SU-DHL-6 (cell line): ENCODE measurements around the gene RASSF1.

Source experiments
- H2AFZ ChIP-seq: fragments of 200-600 bp; sonication (generic); 2 replicates; pipeline ENCODE4 v1.6.1; 2014; ENCODE audit warnings: low read depth, mild to moderate bottlenecking, moderate library complexity, mixed read lengths, antibody characterized with exemption, low read length; ENCODE audit not compliant: severe bottlenecking
- H3F3A ChIP-seq: fragments of 200-600 bp; shearing (Covaris generic); 2 replicates; pipeline ENCODE4 v1.6.0; 2016; ENCODE audit warnings: antibody characterized with exemption, mild to moderate bottlenecking; ENCODE audit not compliant: insufficient read depth
- H3K27ac ChIP-seq: fragments of 200-600 bp; sonication (generic); 2 replicates; pipeline ENCODE4 v1.5.1; 2016; ENCODE audit warnings: low read depth, mild to moderate bottlenecking, low read length, moderate library complexity, mixed read lengths
- H3K27me3 ChIP-seq: fragments of 200-600 bp; sonication (generic), shearing (Covaris generic); 2 replicates; pipeline ENCODE4 v1.6.0; 2014; ENCODE audit warnings: mild to moderate bottlenecking, low read length
- H3K36me3 ChIP-seq: fragments of 200-600 bp; sonication (generic); 2 replicates; pipeline ENCODE4 v1.6.1; 2014; ENCODE audit warnings: mild to moderate bottlenecking, low read length, mixed read lengths
- H3K4me2 ChIP-seq: fragments of 300-600, 200-600 bp; shearing (Covaris generic), sonication (generic); 2 replicates; pipeline ENCODE4 v1.6.0; 2014; ENCODE audit warnings: low read length, low read depth, mild to moderate bottlenecking; ENCODE audit not compliant: poor library complexity, severe bottlenecking
- H3K4me3 ChIP-seq: fragments of 200-600 bp; sonication (generic); 2 replicates; pipeline ENCODE4 v1.5.1; 2014; ENCODE audit warnings: antibody characterized with exemption, low read length, mild to moderate bottlenecking, mixed read lengths; ENCODE audit not compliant: insufficient read depth, poor library complexity, severe bottlenecking
- H3K79me2 ChIP-seq: fragments of 200-600 bp; sonication (generic); 2 replicates; pipeline ENCODE4 v1.6.1; 2014; ENCODE audit warnings: mild to moderate bottlenecking, low read length, moderate library complexity; ENCODE audit not compliant: insufficient read depth
- H3K9ac ChIP-seq: fragments of 200-600 bp; sonication (generic); 2 replicates; pipeline ENCODE4 v1.7.0; 2014; ENCODE audit warnings: mild to moderate bottlenecking, low read length
- H3K9me2 ChIP-seq: fragments of 200-600 bp; sonication (generic); replicated peaks from 2 replicates; pipeline ENCODE4 v1.6.1; 2014; ENCODE audit warnings: low read length; ENCODE audit not compliant: insufficient read depth
- H3K9me3 ChIP-seq: fragments of 200-600 bp; sonication (generic); 2 replicates; pipeline ENCODE4 v1.6.1; 2014; ENCODE audit warnings: low read length, mixed read lengths; ENCODE audit not compliant: insufficient read depth
- H4K20me1 ChIP-seq: fragments of 200-600 bp; sonication (generic); 2 replicates; pipeline ENCODE4 v1.6.1; 2014; ENCODE audit warnings: low read depth, mild to moderate bottlenecking, antibody characterized with exemption, low read length, moderate library complexity, mixed read lengths
- CTCF ChIP-seq: fragments of 200-600 bp; sonication (generic); IDR thresholded peaks from one replicate; pipeline ENCODE4 v1.5.1; 2017; ENCODE audit warnings: antibody characterized with exemption, mild to moderate bottlenecking, low read length, moderate library complexity; ENCODE audit not compliant: insufficient read depth, poor library complexity, severe bottlenecking
- EZH2phosphoT487 ChIP-seq: fragments of 200-600 bp; sonication (generic), shearing (Covaris generic); conservative IDR thresholded peaks from 2 replicates; pipeline ENCODE4 v1.6.1; 2018; ENCODE audit warnings: mild to moderate bottlenecking, antibody characterized with exemption, low read length, moderate library complexity, mixed read lengths

Gene RASSF1

GRCh38 chr3:50378757-50379156, 38.1 kb upstream of the RASSF1 start:
- no peak overlapping the region for H3K4me2 ChIP-seq
- H2AFZ ChIP-seq, result no peak overlapping the region
- no peaks in the 10 kb centered on the region for H3K27me3 ChIP-seq
- H3K79me2 ChIP-seq, result no peaks in the 10 kb centered on the region
- no peak overlapping the region for H3K4me3 ChIP-seq
- H3K36me3 ChIP-seq, result no peaks in the 10 kb centered on the region
- no peaks in the 10 kb centered on the region for H3K9me3 ChIP-seq
- H3K27ac ChIP-seq, result no peak overlapping the region
- H3K9ac ChIP-seq, result no peak overlapping the region
- no peaks in the 10 kb centered on the region for H3F3A ChIP-seq
- H3K9me2 ChIP-seq, result no peaks in the 10 kb centered on the region
- no peaks in the 10 kb centered on the region for H4K20me1 ChIP-seq
- TF ChIP-seq CTCF (no peak), EZH2phosphoT487 (no peak)

- Histone ChIP-seq H4K20me1 (no peaks in the 10 kb centered on the region), H3K79me2 (no peaks in the 10 kb centered on the region), H3K4me3 (no peak overlapping the region)
Observed at GRCh38 chr3:50378024-50378423, 37.4 kb upstream of the RASSF1 start.

DNA sequence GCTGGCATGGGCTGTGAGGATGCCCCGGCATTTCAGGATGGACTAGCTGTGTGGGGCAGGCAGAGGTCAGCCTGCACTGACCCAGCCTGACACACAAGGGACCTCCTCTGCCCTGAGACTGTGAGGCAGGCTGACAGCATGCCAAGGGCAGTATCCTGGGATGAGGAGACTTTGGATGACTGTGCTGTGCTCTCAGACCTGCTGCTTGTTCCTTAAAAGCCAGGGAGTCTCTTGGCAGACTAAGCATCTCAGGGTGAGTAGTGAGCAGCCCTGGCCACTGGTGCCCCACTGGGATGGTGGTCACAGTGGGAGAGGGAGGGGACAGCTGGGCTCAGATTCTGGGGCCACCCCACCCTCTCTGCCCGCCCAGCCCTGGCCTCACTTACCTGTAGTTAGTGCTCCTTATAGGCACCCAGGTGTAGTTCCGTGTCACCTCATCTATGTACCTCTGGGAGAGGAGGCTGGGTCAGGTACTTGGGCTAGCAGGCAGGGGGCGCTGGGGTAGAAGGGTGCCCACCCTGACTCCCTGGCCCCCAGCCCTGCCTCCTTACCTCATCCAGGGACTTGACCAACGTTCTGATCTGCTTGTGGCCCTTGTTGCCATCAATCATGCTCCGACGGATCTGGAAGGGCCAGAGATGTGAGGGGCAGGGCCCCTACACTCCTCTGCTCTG, 34.8 kb upstream of the RASSF1 start:
- H4K20me1 ChIP-seq, result no peaks in the 10 kb centered on the region
- no peaks in the 10 kb centered on the region for H3K36me3 ChIP-seq
- H3K79me2 ChIP-seq, result no peaks in the 10 kb centered on the region
- no peak overlapping the region for H3K27ac ChIP-seq
- no peaks in the 10 kb centered on the region for H3K9me2 ChIP-seq
- no peak overlapping the region for H3K4me2 ChIP-seq
- no peak overlapping the region for H2AFZ ChIP-seq
- H3K9ac ChIP-seq, result no peak overlapping the region
- no peaks in the 10 kb centered on the region for H3K9me3 ChIP-seq
- H3K4me3 ChIP-seq, result no peak overlapping the region
- TF ChIP-seq CTCF (no peak), EZH2phosphoT487 (no peak)
- no peaks in the 10 kb centered on the region for H3F3A ChIP-seq
- H3K27me3 ChIP-seq, result no peaks in the 10 kb centered on the region

More at GRCh38 chr3:50378024-50378423, 37.4 kb upstream of the RASSF1 start:
- Histone ChIP-seq H3K36me3 (no peaks in the 10 kb centered on the region), H3K4me2 (no peak overlapping the region), H3K9ac (no peak overlapping the region), H3K27ac (no peak overlapping the region), H3K9me3 (no peaks in the 10 kb centered on the region), H3K27me3 (no peaks in the 10 kb centered on the region), H3K9me2 (no peaks in the 10 kb centered on the region), H3F3A (no peaks in the 10 kb centered on the region), H2AFZ (no peak overlapping the region)
- TF ChIP-seq EZH2phosphoT487 (no peak), CTCF (no peak)
